Stimulated activated effector memory CD8-positive, alpha-beta T cell treated with anti-CD3 and anti-CD28 coated beads, Interleukin-12 subunit alpha, Interleukin-12 subunit beta, amount 100 ng/mL, for 72 hours (primary cell): ENCODE results near the gene ETV1.

Source experiments
- ATAC-seq: fragments of 150-1000 bp; cut with Tn5 transposase; 2 replicates; pipeline ENCODE4 v1.10.0; 2021
- DNase-seq, 2 donors: peaks; one replicate each; pipeline ENCODE4 v3.0.0; 2021 to 2022; ENCODE audit warnings: low spot score in 2 of 2
- H3K27ac Mint-ChIP-seq: one replicate; pipeline ENCODE4 v1.8.0; 2022; ENCODE audit warnings: mild to moderate bottlenecking, mixed read lengths
- H3K36me3 Mint-ChIP-seq: one replicate; pipeline ENCODE4 v1.8.0; 2022; ENCODE audit warnings: mild to moderate bottlenecking, mixed read lengths
- H3K4me1 Mint-ChIP-seq: one replicate; pipeline ENCODE4 v1.8.0; 2022; ENCODE audit warnings: mixed read lengths
- H3K4me3 Mint-ChIP-seq: one replicate; pipeline ENCODE4 v1.8.0; 2022; ENCODE audit warnings: mild to moderate bottlenecking, mixed read lengths
- H3K9me3 Mint-ChIP-seq: one replicate; pipeline ENCODE4 v1.8.0; 2022; ENCODE audit warnings: mixed read lengths

ETV1 gene

GRCh38 chr7:13849163-13849892, 140.1 kb downstream of the ETV1 start:
- H3K9me3 Mint-ChIP-seq = no peaks in the 10 kb centered on the region
- peak overlapping the region; percentile 44 for H3K27ac Mint-ChIP-seq
- H3K36me3 Mint-ChIP-seq = no peaks in the 10 kb centered on the region
- H3K4me1 Mint-ChIP-seq = peaks cover 28% of the 10 kb centered on the region
- DNase-seq = no peak
- H3K4me3 Mint-ChIP-seq = peak overlapping the region; percentile 34
- no peak for ATAC-seq

DNA sequence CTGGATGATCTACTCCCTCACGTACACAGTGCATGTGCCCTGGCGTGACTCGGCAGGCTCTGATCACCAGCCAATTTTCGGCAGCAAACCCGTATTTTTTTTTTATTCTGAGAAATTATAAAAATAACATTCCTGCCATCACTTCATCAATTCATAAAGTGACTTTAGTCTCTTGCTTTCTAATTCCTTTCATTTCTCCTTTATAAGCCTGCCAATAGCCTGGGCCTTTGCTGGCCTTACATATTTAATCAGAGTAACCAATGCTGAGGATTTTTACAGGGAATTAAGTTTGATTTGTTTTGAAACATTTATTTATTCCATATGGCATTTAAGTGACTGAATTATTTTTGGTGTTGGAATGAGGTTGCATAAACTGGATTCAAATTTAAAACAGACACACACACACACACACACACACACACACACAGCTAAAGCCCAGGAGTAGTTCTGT, 140.8 kb downstream of the ETV1 start:
- Mint-ChIP-seq H3K9me3 (no peaks in the 10 kb centered on the region), H3K36me3 (no peaks in the 10 kb centered on the region), H3K27ac (no peak overlapping the region), H3K4me3 (no peak overlapping the region), H3K4me1 (peaks cover 28% of the 10 kb centered on the region)
- ATAC-seq (no peak), DNase-seq (no peak)

- Mint-ChIP-seq H3K36me3 (no peaks in the 10 kb centered on the region), H3K27ac (no peak overlapping the region), H3K9me3 (no peaks in the 10 kb centered on the region), H3K4me1 (peaks cover 18% of the 10 kb centered on the region), H3K4me3 (no peak overlapping the region)
- no peak for ATAC-seq
- no peak for DNase-seq
Observed at GRCh38 chr7:13846386-13846785, 143.1 kb downstream of the ETV1 start.

DNA sequence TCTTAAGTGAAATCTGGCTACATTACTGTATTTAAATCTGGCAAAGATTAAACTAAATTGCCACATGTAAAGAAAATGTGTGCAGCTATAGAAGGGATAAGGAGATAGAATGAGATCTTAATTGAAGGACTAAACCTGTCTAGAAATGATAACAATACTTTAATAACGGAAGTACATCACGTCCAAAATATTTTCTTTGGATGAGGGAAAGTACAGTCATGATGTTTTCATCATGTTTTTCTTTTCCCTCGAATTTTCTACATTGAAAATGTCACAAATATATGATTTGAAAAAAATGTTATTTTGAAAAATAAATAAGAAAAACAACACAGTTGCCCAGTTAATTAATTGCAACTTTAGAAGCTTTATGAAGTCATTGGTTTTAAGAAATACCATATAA, 143.9 kb downstream of the ETV1 start:
- ATAC-seq (no peak), DNase-seq (no peak)
- Mint-ChIP-seq H3K4me1 (peaks cover 15% of the 10 kb centered on the region), H3K9me3 (no peaks in the 10 kb centered on the region), H3K27ac (no peak overlapping the region), H3K36me3 (no peaks in the 10 kb centered on the region), H3K4me3 (no peak overlapping the region)

GRCh38 chr7:13844954-13845353, 144.5 kb downstream of the ETV1 start:
- no peak overlapping the region for H3K4me3 Mint-ChIP-seq
- no peak overlapping the region for H3K27ac Mint-ChIP-seq
- peaks cover 8% of the 10 kb centered on the region for H3K4me1 Mint-ChIP-seq
- no peak for DNase-seq
- no peaks in the 10 kb centered on the region for H3K36me3 Mint-ChIP-seq
- H3K9me3 Mint-ChIP-seq = no peaks in the 10 kb centered on the region
- ATAC-seq = no peak

DNA sequence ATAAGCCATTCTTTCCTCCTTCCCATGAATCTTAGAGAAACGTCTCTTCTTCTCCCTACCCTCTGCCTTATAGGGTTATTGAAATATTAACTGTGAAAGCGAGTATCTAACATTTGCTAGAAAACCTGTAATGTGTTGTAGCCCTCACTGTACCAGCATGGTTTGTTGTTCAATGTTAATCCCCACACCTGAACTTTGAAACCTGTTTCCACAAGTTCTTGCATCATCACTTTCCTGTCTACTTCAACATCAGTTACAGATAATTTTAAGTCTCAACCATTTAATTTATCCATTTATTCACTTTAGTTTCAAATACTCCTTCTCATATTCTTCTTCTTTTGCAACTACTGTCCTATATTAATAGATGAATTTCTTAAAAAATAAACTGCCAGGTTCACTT, 148.2 kb downstream of the ETV1 start:
- Mint-ChIP-seq H3K36me3 (no peaks in the 10 kb centered on the region), H3K27ac (no peak overlapping the region), H3K4me3 (no peak overlapping the region), H3K4me1 (no peaks in the 10 kb centered on the region), H3K9me3 (no peaks in the 10 kb centered on the region)
- ATAC-seq (no peak), DNase-seq (no peak)
